Ramos (cell line): Measurements from ENCODE around the gene AK5.
"Not testable (repeated sequence)": the region's sequence is repeated elsewhere in the genome, so short reads cannot be mapped to it uniquely, and the experiment has no call there.

Experiments used
- in situ Hi-C: fragments of 300-500 bp; cut with MboI; formaldehyde crosslinking; loops from one replicate; pipeline ENCODE4 v1.14.3; 2022; ENCODE audit warnings: low sequenced_read_pairs; ENCODE audit not compliant: unreplicated experiment

Gene AK5

DNA sequence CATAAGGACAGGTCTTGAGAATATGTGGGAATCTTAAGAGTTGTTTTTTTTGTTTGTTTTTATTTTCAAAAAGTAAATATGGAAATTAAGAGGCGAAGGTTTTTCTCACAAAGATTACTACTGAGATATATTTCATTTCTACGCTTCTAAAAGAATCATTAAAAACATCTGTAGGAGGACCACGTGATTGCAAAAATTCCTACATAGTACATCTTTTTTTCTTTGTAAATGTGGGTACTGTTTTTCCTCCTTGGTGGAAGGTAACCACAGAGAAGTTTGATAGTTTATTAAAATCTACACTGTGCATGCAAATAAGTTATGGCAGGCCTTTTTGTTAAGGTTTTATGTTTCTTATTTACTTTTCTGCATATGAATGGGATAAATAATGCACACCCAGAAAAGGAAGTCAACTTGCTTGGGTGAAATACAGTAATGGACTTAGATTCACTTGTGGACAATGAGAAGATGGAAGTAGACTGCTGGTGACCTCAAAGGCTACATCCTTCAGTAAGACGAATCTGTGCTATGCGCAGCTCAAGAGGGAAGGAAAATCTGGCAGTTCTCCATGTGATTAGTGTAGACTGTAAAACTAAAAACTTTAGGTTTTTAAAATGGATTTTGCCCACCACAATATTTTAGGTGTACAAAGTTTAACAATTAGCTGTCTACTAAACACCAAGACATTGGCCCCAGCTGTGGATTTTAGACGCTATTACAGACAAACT is 2.0 kb downstream of the AK5 start:
- in situ Hi-C loops, result no loop called here

DNA sequence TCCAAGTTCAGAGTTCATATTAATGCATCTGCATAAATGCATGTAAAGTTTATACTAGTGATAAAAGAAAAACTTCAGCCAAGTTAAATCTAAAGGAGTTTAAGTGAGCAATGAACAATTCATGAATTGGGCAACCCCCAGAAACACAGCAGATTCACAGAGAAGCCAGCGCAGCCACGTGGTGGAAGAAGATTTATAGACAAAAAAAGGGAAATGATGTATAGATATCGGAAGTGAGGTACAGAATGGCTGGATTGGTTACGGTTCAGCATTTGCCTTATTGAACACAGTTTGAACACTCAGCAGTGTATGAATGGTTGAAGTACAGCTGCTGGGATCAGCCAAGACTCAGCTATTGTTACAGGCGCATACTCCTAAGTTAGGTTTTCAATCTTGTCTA is 5.7 kb downstream of the AK5 start:
- in situ Hi-C loops, result no loop called here

GRCh38 chr1:77288275-77288674 is 6.5 kb downstream of the AK5 start:
- in situ Hi-C loops, result no loop called here

DNA sequence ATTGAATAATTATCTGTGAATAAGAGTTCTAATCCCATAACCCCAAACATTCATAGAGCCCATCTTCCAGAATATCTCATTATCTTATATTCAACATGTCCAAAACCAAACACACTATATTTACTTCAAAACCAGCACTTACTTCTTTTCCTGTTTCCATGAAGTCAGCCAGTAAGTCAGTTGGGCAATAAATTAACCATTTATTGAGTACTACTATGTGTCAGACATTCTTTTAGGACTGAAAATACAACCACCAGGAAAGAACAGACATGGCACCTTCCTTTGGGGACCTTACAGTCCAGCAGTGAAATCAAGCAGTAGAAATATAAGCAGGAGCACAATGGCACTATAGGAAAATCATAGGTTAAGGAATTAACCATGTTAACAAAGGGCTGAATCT is 8.8 kb downstream of the AK5 start:
- in situ Hi-C loops, result no loop called here

GRCh38 chr1:77292551-77292950 is 10.7 kb downstream of the AK5 start:
- in situ Hi-C loops, result no loop called here

- in situ Hi-C loops, result no loop called here
Measured at GRCh38 chr1:77300566-77300965, 18.7 kb downstream of the AK5 start.

- in situ Hi-C loops, result no loop called here
Measured at GRCh38 chr1:77303387-77303786, 21.6 kb downstream of the AK5 start.

- in situ Hi-C loops, result no loop called here
Measured at GRCh38 chr1:77308889-77309621, 27.2 kb downstream of the AK5 start.

- in situ Hi-C loops, result no loop called here
Measured at GRCh38 chr1:77310924-77311323, 29.1 kb downstream of the AK5 start.

DNA sequence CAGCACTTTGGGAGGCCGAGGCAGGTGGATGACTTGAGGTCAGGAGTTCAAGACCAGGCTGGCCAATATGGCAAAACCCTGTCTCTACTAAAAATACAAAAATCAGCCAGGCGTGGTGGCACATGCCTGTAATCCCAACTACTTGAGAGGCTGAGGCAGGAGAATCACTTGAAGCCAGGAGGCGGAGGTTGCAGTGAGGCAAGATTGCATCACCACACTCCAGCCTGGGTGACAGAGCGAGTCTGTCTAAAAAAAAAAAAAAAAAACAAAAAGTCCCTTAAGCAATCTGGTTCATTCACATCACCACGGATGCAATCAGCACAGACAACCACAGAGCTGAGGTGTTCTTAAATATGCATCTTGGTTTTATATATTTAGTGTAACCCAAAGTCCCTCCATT is 30.5 kb downstream of the AK5 start:
- in situ Hi-C loops, result not testable (repeated sequence)

GRCh38 chr1:77313491-77313890 is 31.7 kb downstream of the AK5 start:
- in situ Hi-C loops, result no loop called here

DNA sequence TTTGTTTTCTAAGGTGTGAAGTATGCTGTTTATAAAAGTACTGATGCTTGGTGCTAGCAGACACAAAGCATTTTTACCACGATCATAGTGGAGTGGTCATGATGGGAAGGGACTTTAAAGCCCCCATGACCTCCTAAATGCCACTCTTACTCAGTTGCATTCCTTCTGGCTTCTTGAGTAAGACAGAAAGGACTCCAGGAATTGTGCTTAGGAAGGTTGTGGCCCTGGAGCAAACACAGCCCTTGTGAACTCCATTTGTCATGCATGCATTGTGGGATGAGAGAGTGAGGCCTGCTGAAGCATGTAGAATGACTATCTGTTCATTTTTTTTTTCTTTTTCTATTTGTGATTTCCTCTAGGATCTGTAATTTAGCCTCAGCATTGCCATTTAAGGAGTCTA is 34.2 kb downstream of the AK5 start:
- in situ Hi-C loops, result no loop called here

GRCh38 chr1:77316966-77317365 is 35.1 kb downstream of the AK5 start:
- in situ Hi-C loops, result no loop called here

GRCh38 chr1:77319036-77319705 is 37.4 kb downstream of the AK5 start:
- in situ Hi-C loops, result no loop called here

DNA sequence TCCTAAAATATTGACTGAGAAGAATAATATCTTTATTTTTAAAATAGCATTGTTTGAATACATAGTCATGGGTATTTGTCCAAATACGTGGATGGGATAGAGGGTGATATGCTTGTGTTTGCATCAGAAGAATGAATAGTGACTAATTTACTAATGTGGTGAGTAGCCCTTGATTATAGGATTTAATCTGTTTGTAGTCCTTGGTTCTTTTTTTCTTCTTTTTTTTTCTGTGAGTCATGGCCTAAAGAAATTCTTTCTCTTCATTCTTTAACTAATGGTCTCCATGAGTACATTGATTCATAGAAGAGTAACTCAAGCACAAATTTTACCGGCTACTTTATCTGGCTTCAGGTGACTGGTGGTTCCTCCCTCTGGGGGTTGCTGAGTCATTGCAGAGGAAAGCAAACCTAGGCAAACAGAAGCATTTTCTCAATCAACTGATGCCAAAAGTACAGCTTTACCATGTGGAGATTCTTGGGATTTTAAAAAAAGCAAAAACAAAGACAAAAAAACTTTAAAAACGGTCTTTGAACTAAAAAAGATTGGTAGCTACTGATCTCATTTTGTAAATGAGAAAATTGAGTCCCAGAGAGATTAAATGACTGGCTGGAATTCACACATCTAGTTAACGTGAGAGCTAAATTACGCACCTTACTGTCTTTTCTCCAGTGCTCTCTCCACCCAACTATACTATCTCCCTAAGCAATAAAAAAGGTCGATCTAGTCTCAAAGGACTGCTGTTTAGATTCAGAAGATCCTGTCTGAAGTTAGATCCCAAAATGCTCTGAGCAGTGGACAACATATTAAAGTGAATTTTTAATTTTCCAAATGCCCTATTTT is 40.5 kb downstream of the AK5 start:
- in situ Hi-C loops, result no loop called here

- in situ Hi-C loops, result no loop called here
Measured at GRCh38 chr1:77333501-77333900, 51.7 kb downstream of the AK5 start.

GRCh38 chr1:77336729-77337128 is 54.9 kb downstream of the AK5 start:
- in situ Hi-C loops, result no loop called here

- in situ Hi-C loops, result no loop called here
Measured at GRCh38 chr1:77339326-77339725, 57.5 kb downstream of the AK5 start.

DNA sequence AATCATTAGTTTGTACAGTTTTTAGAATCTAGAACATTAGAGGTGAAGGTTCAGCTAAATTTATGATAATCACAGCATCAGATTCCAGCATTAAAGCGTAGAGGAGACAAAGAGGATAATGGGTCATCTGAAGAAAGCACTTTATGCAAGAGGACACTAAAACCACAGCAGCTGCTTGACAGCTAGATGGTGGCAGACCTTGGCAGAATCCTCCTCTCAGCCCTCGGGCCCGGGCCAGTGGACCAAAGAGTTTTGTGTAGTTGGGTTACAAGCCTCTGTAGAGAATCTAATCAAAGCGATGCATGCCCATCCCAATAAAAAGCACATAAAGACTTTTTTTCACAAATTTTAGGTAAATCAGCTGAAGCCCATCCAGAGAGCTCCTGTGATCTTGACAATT is 59.4 kb downstream of the AK5 start:
- in situ Hi-C loops, result no loop called here

GRCh38 chr1:77342745-77343144 is 60.9 kb downstream of the AK5 start:
- in situ Hi-C loops, result no loop called here

- in situ Hi-C loops, result no loop called here
Measured at GRCh38 chr1:77347646-77348045, 65.8 kb downstream of the AK5 start.
